DMS53 treated with DMSO at 0.1 percent for 48 hours (cell line): Measurements from ENCODE around the gene CDK16.

Experiments
- DNase-seq: peaks from one replicate; lab custom pipeline; 2025; ENCODE audit not compliant: unreplicated experiment; lab: John Stamatoyannopoulos, UW

Gene CDK16

GRCh38 chrX:47185241-47185640 is 33.2 kb upstream of the CDK16 start:
- no peak for DNase-seq

DNA sequence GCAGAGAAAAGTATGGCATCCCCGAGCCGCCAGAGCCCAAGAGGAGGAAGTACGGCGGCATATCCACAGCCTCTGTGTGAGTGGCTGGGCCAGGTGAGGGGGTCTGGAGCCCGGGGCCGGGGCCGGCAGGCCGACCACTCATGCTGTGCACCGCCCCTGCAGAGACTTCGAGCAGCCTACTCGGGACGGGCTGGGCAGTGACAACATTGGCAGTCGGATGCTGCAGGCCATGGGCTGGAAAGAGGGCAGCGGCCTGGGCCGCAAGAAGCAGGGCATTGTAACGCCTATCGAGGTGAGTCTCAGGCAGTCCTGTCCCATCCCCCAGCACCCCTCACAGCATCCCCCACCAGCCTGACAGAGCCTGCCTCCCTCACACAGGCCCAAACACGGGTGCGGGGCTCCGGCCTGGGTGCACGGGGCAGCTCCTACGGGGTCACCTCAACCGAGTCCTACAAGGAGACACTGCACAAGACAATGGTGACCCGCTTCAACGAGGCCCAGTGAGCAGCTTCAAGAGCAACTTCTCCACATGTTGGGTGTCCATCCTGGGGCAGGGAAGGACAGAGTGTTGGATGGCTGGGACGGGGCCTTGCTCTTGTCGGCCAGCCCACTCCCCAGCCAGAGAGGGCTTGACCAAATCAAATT is 32.3 kb upstream of the CDK16 start:
- DNase-seq, result no peak

GRCh38 chrX:47187106-47187677 is 31.3 kb upstream of the CDK16 start:
- no peak for DNase-seq

DNA sequence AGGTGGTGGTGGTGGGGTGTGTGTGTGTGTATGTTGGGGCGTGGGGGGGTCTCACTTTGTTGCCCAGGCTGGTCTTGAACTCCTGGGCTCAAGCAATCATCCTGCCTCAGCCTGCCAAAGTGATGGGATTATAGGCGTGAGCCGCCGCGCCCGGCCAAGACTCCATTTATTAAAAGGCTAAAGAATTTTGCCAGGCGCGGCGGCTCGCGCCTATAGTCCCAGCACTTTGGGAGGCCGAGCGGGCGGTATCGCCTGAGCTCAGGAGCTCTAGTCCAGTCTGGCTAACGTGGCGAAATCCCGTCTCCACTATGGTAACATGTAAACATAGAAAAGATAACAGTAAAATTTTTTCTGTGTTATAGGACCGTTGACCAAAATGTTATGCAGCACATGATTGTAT is 28.6 kb upstream of the CDK16 start:
- no peak for DNase-seq

DNA sequence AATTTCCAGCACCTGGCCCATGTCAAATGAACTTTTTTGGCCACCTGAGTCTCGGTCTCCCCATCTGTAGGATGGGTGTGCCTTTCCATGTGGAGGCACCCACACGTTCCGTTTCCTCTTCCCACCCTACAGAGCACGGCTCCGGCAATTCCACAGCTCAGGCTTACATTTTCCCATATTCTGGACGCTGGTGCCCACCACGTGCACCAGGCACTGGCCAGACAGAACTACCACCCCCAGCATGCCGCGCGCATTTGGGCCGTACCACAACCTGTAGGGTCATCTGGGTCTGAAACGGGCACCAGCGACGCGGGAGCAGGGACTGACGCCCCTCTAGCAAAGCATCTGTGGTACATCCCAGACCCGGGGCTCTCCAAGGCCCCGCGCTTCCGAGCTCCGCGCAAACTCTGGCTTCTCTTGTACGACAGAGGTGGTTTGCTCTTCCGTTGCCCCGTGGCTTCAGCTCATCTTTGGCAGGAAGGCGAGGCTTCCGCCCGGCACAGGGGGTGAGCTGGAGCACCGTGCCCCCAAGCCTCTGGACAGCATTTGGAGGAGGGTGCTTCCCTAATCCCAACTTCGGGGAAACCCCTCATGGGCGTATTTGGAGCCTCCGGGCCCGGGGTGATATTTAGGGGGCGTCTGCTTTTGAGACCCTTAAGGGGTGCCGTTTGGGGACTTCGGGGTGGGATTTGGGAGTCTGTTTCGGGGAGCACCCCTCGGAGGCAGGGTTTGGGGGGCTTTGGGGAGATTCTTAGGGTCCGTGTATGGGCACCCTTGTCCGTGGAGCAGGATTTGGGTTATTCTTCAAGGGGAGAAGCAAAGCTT is 27.8 kb upstream of the CDK16 start:
- DNase-seq, result peak; percentile 85

DNA sequence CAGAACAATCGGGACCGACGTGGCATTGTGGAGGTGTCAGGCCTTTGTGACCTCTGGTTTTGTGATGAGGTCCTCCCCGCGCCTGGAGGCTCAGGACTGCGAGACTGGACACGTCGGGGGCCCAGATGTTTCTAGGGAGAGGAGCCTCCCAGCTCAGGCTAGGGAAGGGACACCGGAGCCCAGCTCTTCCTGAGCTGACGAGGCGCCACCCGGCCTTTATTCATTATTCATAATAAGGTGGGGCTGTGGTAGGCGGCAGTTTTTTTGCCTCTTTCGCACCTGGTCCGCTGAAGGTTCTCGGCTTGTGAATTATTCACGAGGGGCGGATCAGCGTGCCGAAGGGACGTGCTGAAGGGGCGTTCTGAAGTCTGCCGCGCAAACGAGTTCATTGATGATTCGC is 27.1 kb upstream of the CDK16 start:
- peak; percentile 51 for DNase-seq

DNA sequence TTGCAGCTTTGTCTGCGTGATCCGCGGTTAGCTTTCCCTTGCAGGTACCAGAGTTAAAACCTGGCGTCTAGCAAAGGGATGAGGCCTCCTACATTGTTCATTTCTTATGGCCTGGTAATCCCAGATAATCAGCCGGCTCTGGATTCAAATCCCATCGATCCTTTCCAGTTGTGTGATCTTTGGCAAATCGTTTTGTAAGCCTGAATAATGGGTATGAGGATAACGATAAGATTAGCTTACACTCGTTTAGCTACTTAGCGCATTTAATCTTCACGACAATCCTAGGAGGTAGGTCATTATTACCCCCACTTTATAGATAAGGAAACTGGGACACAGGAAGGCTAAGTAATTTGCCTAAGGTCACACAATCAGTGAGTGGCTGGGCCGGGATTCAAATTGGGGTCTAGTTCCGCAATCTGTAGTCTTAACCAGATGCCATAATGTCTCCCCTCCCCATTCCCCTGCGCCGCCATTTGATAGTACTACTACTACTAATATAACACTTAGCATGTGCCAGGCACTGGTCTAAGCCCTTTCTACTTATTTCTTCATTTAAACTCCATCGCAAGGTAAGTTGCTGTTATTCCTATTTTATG is 26.6 kb upstream of the CDK16 start:
- no peak for DNase-seq

GRCh38 chrX:47193475-47194193 is 24.8 kb upstream of the CDK16 start, which contains the start of gene UBA1:
TSS of gene UBA1 (plus strand) at chrX:47193829. CDS start at chrX:47198803, 4,974 bp downstream.
- DNase-seq, result peak; percentile 88

GRCh38 chrX:47194194-47194787 is 24.2 kb upstream of the CDK16 start:
- DNase-seq, result no peak

DNA sequence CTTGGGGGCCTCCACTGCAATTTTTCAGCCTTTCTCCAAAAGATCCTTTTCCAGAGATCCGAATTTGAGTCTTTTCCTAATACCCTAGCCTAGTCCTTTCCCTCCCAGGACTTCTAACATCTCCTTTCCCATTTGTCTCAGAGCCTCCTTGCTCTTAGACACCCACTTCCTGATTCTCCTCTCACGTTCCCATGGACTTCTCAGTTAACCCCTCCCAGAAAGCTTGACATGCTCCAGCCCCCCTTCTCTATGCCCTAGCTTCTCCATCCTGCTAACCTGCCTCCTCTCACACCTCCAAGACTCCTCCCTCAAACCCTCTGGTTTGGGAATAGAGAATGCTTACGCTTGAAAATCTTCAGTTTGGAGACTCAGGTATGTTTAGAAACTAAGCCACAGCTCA is 22.4 kb upstream of the CDK16 start:
- no peak for DNase-seq

GRCh38 chrX:47197526-47197925 is 21.0 kb upstream of the CDK16 start:
- DNase-seq, result no peak

- DNase-seq, result no peak
These were observed 20.3 kb upstream of the CDK16 start for GRCh38 chrX:47198026-47198686.

DNA sequence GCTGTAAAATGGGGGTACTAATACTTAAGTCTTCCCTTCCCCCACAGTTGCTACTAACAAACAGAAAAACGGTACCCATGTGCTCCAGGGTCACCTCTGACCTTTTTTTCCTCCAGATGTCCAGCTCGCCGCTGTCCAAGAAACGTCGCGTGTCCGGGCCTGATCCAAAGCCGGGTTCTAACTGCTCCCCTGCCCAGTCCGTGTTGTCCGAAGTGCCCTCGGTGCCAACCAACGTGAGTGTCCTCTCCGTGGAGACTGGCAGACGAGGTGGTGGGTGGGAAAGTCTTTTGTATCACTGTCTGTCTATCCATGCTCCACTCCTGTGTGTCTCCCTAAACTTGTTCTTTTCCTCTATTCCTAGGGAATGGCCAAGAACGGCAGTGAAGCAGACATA is 19.8 kb upstream of the CDK16 start:
- DNase-seq, result no peak

DNA sequence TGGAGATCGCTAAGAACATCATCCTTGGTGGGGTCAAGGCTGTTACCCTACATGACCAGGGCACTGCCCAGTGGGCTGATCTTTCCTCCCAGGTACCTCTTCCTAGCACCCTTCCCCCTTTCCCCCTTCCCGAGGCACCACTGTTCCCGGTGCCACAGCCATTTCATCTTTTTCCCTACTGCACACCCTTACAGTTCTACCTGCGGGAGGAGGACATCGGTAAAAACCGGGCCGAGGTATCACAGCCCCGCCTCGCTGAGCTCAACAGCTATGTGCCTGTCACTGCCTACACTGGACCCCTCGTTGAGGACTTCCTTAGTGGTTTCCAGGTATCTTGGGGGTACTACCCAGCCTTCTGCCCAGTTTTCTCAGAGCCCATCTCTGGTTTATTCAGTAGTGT is 19.2 kb upstream of the CDK16 start:
- no peak for DNase-seq

DNA sequence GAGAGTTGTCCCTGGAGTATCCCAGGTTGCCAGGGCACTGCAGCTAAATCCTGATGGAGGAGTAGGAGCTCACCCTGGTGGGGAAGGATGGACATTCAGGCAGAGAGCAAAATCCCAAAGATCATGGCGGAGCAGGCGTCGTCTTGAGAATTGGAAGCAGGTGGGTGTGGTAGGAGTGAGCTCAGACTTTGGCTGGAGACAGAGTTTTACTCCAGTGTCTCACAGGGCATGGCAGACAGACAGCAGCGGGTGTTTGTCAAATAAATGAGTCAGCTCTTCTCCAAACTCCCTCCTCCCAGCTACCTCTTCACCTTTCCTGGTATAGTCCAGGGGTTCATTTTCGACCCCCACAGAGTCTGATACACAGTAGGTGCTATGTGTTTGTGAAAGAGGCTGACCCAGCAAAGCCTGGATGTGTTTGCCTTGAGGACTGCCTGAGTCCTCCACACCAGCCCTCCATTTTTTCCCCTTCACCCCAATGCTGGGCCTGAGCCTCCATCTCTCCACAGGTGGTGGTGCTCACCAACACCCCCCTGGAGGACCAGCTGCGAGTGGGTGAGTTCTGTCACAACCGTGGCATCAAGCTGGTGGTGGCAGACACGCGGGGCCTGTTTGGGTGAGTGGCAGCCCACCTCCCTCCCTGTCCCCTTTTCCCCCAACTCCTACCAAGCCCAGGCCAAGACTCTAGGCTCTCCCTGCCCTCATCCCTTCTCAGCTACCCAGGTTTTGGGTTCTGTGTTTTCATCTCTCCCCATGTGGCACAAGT is 17.9 kb upstream of the CDK16 start:
- DNase-seq, result no peak

DNA sequence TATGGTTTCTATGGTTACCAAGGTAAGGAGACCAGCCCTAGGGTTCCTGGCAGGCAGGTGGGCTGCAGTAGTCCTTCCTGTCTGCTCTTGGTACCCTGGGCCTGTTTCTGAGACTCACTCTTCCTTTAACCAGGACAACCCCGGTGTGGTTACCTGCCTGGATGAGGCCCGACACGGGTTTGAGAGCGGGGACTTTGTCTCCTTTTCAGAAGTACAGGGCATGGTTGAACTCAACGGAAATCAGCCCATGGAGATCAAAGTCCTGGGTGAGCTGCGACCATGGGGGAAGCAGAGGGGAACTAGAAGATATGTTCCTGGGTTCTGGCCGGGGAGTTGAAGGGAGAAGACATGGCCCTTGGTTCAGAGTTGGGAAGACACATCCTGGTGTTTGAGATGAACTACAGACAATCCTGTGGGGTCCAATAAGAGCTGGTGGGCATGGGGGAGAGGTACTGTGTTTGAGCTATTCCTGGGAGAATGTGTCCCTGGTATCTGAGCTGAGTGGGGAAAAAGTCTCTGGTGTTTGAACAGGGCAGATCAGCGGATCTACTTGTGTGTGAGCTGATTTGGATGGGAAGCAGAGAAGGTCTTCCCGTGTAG is 17.0 kb upstream of the CDK16 start:
- no peak for DNase-seq

- no peak for DNase-seq
These were observed 16.2 kb upstream of the CDK16 start for GRCh38 chrX:47202316-47202715.

- DNase-seq, result no peak
These were observed 15.6 kb upstream of the CDK16 start for GRCh38 chrX:47202877-47203276.

GRCh38 chrX:47204970-47205369 is 13.5 kb upstream of the CDK16 start:
- no peak for DNase-seq
